Stimulated activated naive CD8-positive, alpha-beta T cell treated with anti-CD3 and anti-CD28 coated beads, Interleukin-15, Interleukin-2, amounts not matched to agents 100 ng/mL and 50 ng/mL, for 24 hours (primary cell): Measurements from ENCODE around the gene SNX9.
"Not testable (repeated sequence)": the region's sequence is repeated elsewhere in the genome, so short reads cannot be mapped to it uniquely, and the experiment has no call there.

Experiments
- H3K27ac Mint-ChIP-seq: one replicate; pipeline ENCODE4 v1.8.0; 2021; ENCODE audit warnings: mild to moderate bottlenecking, mixed read lengths
- H3K27me3 Mint-ChIP-seq: one replicate; pipeline ENCODE4 v1.8.0; 2021; ENCODE audit warnings: mixed read lengths
- H3K36me3 Mint-ChIP-seq: one replicate; pipeline ENCODE4 v1.8.0; 2021; ENCODE audit warnings: low read depth, mixed read lengths
- H3K4me1 Mint-ChIP-seq: one replicate; pipeline ENCODE4 v1.8.0; 2021; ENCODE audit warnings: low read depth, mixed read lengths
- H3K4me3 Mint-ChIP-seq: one replicate; pipeline ENCODE4 v1.8.0; 2021; ENCODE audit warnings: mild to moderate bottlenecking, mixed read lengths
- H3K9me3 Mint-ChIP-seq: one replicate; pipeline ENCODE4 v1.8.0; 2021; ENCODE audit warnings: mixed read lengths

SNX9 gene

GRCh38 chr6:157834549-157834948, 11.5 kb downstream of the SNX9 start:
- Mint-ChIP-seq H3K36me3 (peaks cover 73% of the 10 kb centered on the region), H3K27ac (peak overlapping the region; percentile 18), H3K9me3 (peaks cover 20% of the 10 kb centered on the region), H3K4me1 (peaks cover 89% of the 10 kb centered on the region), H3K4me3 (no peak overlapping the region), H3K27me3 (no peaks in the 10 kb centered on the region)

GRCh38 chr6:157838718-157839430, 15.8 kb downstream of the SNX9 start:
- Mint-ChIP-seq H3K4me1 (peaks cover 89% of the 10 kb centered on the region), H3K27me3 (no peaks in the 10 kb centered on the region), H3K27ac (no peak overlapping the region), H3K4me3 (no peak overlapping the region), H3K9me3 (peaks cover 9% of the 10 kb centered on the region), H3K36me3 (peaks cover 54% of the 10 kb centered on the region)

GRCh38 chr6:157839606-157840005, 16.6 kb downstream of the SNX9 start:
- Mint-ChIP-seq H3K27ac (peak overlapping the region; percentile 52), H3K36me3 (peaks cover 55% of the 10 kb centered on the region), H3K27me3 (no peaks in the 10 kb centered on the region), H3K4me3 (no peak overlapping the region), H3K9me3 (peaks cover 9% of the 10 kb centered on the region), H3K4me1 (peaks cover 91% of the 10 kb centered on the region)

GRCh38 chr6:157840261-157840660, 17.2 kb downstream of the SNX9 start:
- Mint-ChIP-seq H3K36me3 (peaks cover 49% of the 10 kb centered on the region), H3K9me3 (peaks cover 8% of the 10 kb centered on the region), H3K4me3 (no peak overlapping the region), H3K27me3 (no peaks in the 10 kb centered on the region), H3K4me1 (peaks cover 90% of the 10 kb centered on the region), H3K27ac (peak overlapping the region; percentile 61)

- Mint-ChIP-seq H3K4me1 (peaks cover 90% of the 10 kb centered on the region), H3K36me3 (peaks cover 44% of the 10 kb centered on the region), H3K4me3 (no peak overlapping the region), H3K27ac (no peak overlapping the region), H3K27me3 (no peaks in the 10 kb centered on the region), H3K9me3 (peaks cover 3% of the 10 kb centered on the region)
These were observed 17.7 kb downstream of the SNX9 start for GRCh38 chr6:157840776-157841175.

GRCh38 chr6:157841211-157841840, 18.3 kb downstream of the SNX9 start:
- Mint-ChIP-seq H3K36me3 (peaks cover 43% of the 10 kb centered on the region), H3K27ac (peak overlapping the region; percentile 29), H3K4me3 (no peak overlapping the region)

GRCh38 chr6:157842212-157842611, 19.2 kb downstream of the SNX9 start:
- no peaks in the 10 kb centered on the region for H3K9me3 Mint-ChIP-seq
- no peak overlapping the region for H3K4me3 Mint-ChIP-seq
- no peaks in the 10 kb centered on the region for H3K27me3 Mint-ChIP-seq
- no peak overlapping the region for H3K27ac Mint-ChIP-seq
- peaks cover 95% of the 10 kb centered on the region for H3K4me1 Mint-ChIP-seq
- peaks cover 39% of the 10 kb centered on the region for H3K36me3 Mint-ChIP-seq

More at GRCh38 chr6:157841211-157841840, 18.3 kb downstream of the SNX9 start:
- H3K9me3 Mint-ChIP-seq, result peaks cover under 1% of the 10 kb centered on the region
- H3K27me3 Mint-ChIP-seq, result no peaks in the 10 kb centered on the region
- peaks cover 90% of the 10 kb centered on the region for H3K4me1 Mint-ChIP-seq

GRCh38 chr6:157844196-157844595, 21.1 kb downstream of the SNX9 start:
- H3K4me3 Mint-ChIP-seq, H3K27ac Mint-ChIP-seq, H3K9me3 Mint-ChIP-seq, H3K27me3 Mint-ChIP-seq: not testable (repeated sequence)
- peaks cover 99% of the 10 kb centered on the region for H3K4me1 Mint-ChIP-seq
- peaks cover 41% of the 10 kb centered on the region for H3K36me3 Mint-ChIP-seq

GRCh38 chr6:157845493-157846259, 22.6 kb downstream of the SNX9 start:
- peak overlapping the region; percentile 52 for H3K4me3 Mint-ChIP-seq
- peak overlapping the region; percentile 88 for H3K27ac Mint-ChIP-seq
- no peaks in the 10 kb centered on the region for H3K27me3 Mint-ChIP-seq
- peaks cover 98% of the 10 kb centered on the region for H3K4me1 Mint-ChIP-seq
- no peaks in the 10 kb centered on the region for H3K9me3 Mint-ChIP-seq
- H3K36me3 Mint-ChIP-seq, result peaks cover 50% of the 10 kb centered on the region

GRCh38 chr6:157847846-157848245, 24.8 kb downstream of the SNX9 start:
- peaks cover 82% of the 10 kb centered on the region for H3K4me1 Mint-ChIP-seq
- peaks cover 44% of the 10 kb centered on the region for H3K36me3 Mint-ChIP-seq
- no peak overlapping the region for H3K4me3 Mint-ChIP-seq
- peaks cover 6% of the 10 kb centered on the region for H3K9me3 Mint-ChIP-seq
- peak overlapping the region; percentile 33 for H3K27ac Mint-ChIP-seq
- H3K27me3 Mint-ChIP-seq, result no peaks in the 10 kb centered on the region

GRCh38 chr6:157848693-157849092, 25.6 kb downstream of the SNX9 start:
- H3K4me1 Mint-ChIP-seq, result peaks cover 82% of the 10 kb centered on the region
- no peak overlapping the region for H3K27ac Mint-ChIP-seq
- H3K4me3 Mint-ChIP-seq, result no peak overlapping the region
- peaks cover 13% of the 10 kb centered on the region for H3K9me3 Mint-ChIP-seq
- H3K36me3 Mint-ChIP-seq, result peaks cover 51% of the 10 kb centered on the region
- H3K27me3 Mint-ChIP-seq, result no peaks in the 10 kb centered on the region

- Mint-ChIP-seq H3K27ac (no peak overlapping the region), H3K36me3 (peaks cover 47% of the 10 kb centered on the region), H3K4me1 (peaks cover 82% of the 10 kb centered on the region), H3K9me3 (peaks cover 13% of the 10 kb centered on the region), H3K27me3 (no peaks in the 10 kb centered on the region), H3K4me3 (no peak overlapping the region)
These were observed 26.4 kb downstream of the SNX9 start for GRCh38 chr6:157849288-157850017.

GRCh38 chr6:157850030-157850429, 27.0 kb downstream of the SNX9 start:
- H3K27ac Mint-ChIP-seq, result no peak overlapping the region
- H3K4me1 Mint-ChIP-seq, result peaks cover 83% of the 10 kb centered on the region
- H3K4me3 Mint-ChIP-seq, result no peak overlapping the region
- H3K9me3 Mint-ChIP-seq, result peaks cover 16% of the 10 kb centered on the region
- no peaks in the 10 kb centered on the region for H3K27me3 Mint-ChIP-seq
- peaks cover 53% of the 10 kb centered on the region for H3K36me3 Mint-ChIP-seq

GRCh38 chr6:157853018-157853805, 30.2 kb downstream of the SNX9 start:
- Mint-ChIP-seq H3K27ac (peak overlapping the region; percentile 45), H3K4me3 (peak overlapping the region; percentile 23), H3K27me3 (no peaks in the 10 kb centered on the region), H3K36me3 (peaks cover 60% of the 10 kb centered on the region), H3K9me3 (peaks cover 19% of the 10 kb centered on the region), H3K4me1 (peaks cover 72% of the 10 kb centered on the region)
